Left lung (tissue), 10 donors: ENCODE data around the gene EFCAB8. TPM values are rescaled to one million over a fixed set of nuclear protein-coding genes. Genes with fewer than 3 reads are reported as not detected.

Experiments used
- ATAC-seq: fragments of 200-7000 bp; cut with Tn5 transposase; one replicate; pipeline ENCODE4 v1.9.1; 2020; ENCODE audit warnings: moderate library complexity
- DNase-seq, 4 donors: peaks; one replicate each; pipeline ENCODE4 v3.0.0-alpha.2; 2013 to 2020
- H3K27ac ChIP-seq, 2 donors: fragments of 200-600 bp; sonication (generic) in 1 of 2; one replicate each; pipeline versions ENCODE4 v1.5.0 to v1.8.0; 2020 to 2021
- H3K27me3 ChIP-seq, 2 donors: fragments of 200-600 bp; sonication (generic) in 1 of 2; one replicate each; pipeline versions ENCODE4 v1.5.0 to v1.8.0; 2020 to 2021
- H3K36me3 ChIP-seq, 2 donors: fragments of 200-600 bp; sonication (generic) in 1 of 2; one replicate each; pipeline versions ENCODE4 v1.5.0 to v1.8.0; 2020 to 2021
- H3K4me1 ChIP-seq, 2 donors: fragments of 200-600 bp; one replicate each; pipeline ENCODE4 v1.8.0; 2021
- H3K4me3 ChIP-seq, 2 donors: fragments of 200-600 bp; sonication (generic) in 1 of 2; one replicate each; pipeline versions ENCODE4 v1.5.0 to v1.8.0; 2020 to 2021; ENCODE audit warnings: mild to moderate bottlenecking in 1 of 2
- H3K9me3 ChIP-seq, 2 donors: fragments of 200-600 bp; sonication (generic) in 1 of 2; one replicate each; pipeline versions ENCODE4 v1.5.0 to v1.8.0; 2020 to 2021
- CTCF ChIP-seq, 2 donors: fragments of 200-600 bp; sonication (generic) in 1 of 2; IDR thresholded peaks; one replicate each; pipeline versions ENCODE4 v1.5.0 to v1.8.0; 2021; ENCODE audit warnings: antibody characterized with exemption in 2 of 2
- intact Hi-C, 2 donors: fragments of 100-400 bp; cut with DNase I; formaldehyde crosslinking; loops; one replicate each; pipeline versions ENCODE4 v1.11.2 to v1.14.2; 2022
- polyA plus RNA-seq, 6 donors: library from polyadenylated mRNA; unstranded; fragments of 120-200 nt; gene quantifications; one replicate each; pipeline ENCODE4 v1.2.1, GENCODE V29; 2013; ENCODE audit not compliant: insufficient read length in 6 of 6
- total RNA-seq, 2 donors: library from RNA; stranded (reverse); fragmentation: NEBNext Ultra II Directional; extraction: Animal tissue kit (Norgen Biotek cat#: 25700); gene quantifications; one replicate each; pipeline ENCODE4 v1.2.1, GENCODE V29; 2021
- donor health status: DM: no; HTN: yes; CAD: no.
- donor health status: DM: no; HTN: no; CAD: no.

The EFCAB8 gene
- total and polyA plus RNA-seq, 8 donors, result 0.07 to 1.0 (median 0.15) TPM; not detected in 1

- H3K27ac ChIP-seq, result no peak overlapping the region
- H3K27me3 ChIP-seq, result peaks cover 0 to 9% of the 10 kb centered on the region in 2 donors
- intact Hi-C loops, result no loop called here
- DNase-seq, result no peak
- no peaks in the 10 kb centered on the region for H3K36me3 ChIP-seq
- H3K9me3 ChIP-seq, result peaks cover 0 to 8% of the 10 kb centered on the region in 2 donors
- H3K4me3 ChIP-seq, result no peak overlapping the region
- no peak for TF ChIP-seq CTCF (IDR thresholded peaks at IDR 0.05)
- no peak for ATAC-seq
- H3K4me1 ChIP-seq, result no peaks in the 10 kb centered on the region
Observed at GRCh38 chr20:32991383-32991782, 132.7 kb downstream of the EFCAB8 start.

GRCh38 chr20:32991792-32992641 is 133.3 kb downstream of the EFCAB8 start:
- intact Hi-C loops, result no loop called here
- H3K27me3 ChIP-seq, result peaks cover 0 to 9% of the 10 kb centered on the region in 2 donors

GRCh38 chr20:32993496-32994050 is 134.8 kb downstream of the EFCAB8 start:
- Histone ChIP-seq H3K27me3 (peaks cover 0 to 9% of the 10 kb centered on the region in 2 donors), H3K4me1 (no peaks in the 10 kb centered on the region), H3K27ac (no peak overlapping the region), H3K4me3 (no peak overlapping the region), H3K9me3 (peaks cover 0 to 8% of the 10 kb centered on the region in 2 donors), H3K36me3 (no peaks in the 10 kb centered on the region)
- DNase-seq, result no peak
- ATAC-seq, result no peak
- intact Hi-C loops, result no loop called here
- TF ChIP-seq CTCF (IDR thresholded peaks at IDR 0.05), result no peak

More at GRCh38 chr20:32991792-32992641, 133.3 kb downstream of the EFCAB8 start:
- Histone ChIP-seq H3K9me3 (peaks cover 0 to 8% of the 10 kb centered on the region in 2 donors), H3K36me3 (no peaks in the 10 kb centered on the region), H3K4me3 (no peak overlapping the region), H3K27ac (no peak overlapping the region), H3K4me1 (no peaks in the 10 kb centered on the region)
- TF ChIP-seq CTCF (IDR thresholded peaks at IDR 0.05), result no peak
- no peak for ATAC-seq
- DNase-seq, result no peak

GRCh38 chr20:32995802-32996201 is 137.1 kb downstream of the EFCAB8 start:
- H3K36me3 ChIP-seq, result no peaks in the 10 kb centered on the region
- intact Hi-C loops, result no loop called here
- ATAC-seq, result no peak
- peaks cover 0 to 8% of the 10 kb centered on the region in 2 donors for H3K9me3 ChIP-seq
- TF ChIP-seq CTCF (IDR thresholded peaks at IDR 0.05), result no peak
- DNase-seq, result no peak
- H3K4me1 ChIP-seq, result no peaks in the 10 kb centered on the region
- H3K27ac ChIP-seq, result no peak overlapping the region
- no peak overlapping the region for H3K4me3 ChIP-seq
- H3K27me3 ChIP-seq, result no peaks in the 10 kb centered on the region

- no peaks in the 10 kb centered on the region for H3K27me3 ChIP-seq
- intact Hi-C loops, result no loop called here
- DNase-seq, result no peak
- H3K9me3 ChIP-seq, result peaks cover 0 to 8% of the 10 kb centered on the region in 2 donors
- H3K36me3 ChIP-seq, result no peaks in the 10 kb centered on the region
- no peaks in the 10 kb centered on the region for H3K4me1 ChIP-seq
- ATAC-seq, result no peak
- H3K27ac ChIP-seq, result no peak overlapping the region
- no peak overlapping the region for H3K4me3 ChIP-seq
- no peak for TF ChIP-seq CTCF (IDR thresholded peaks at IDR 0.05)
Observed at GRCh38 chr20:32997431-32997830, 138.7 kb downstream of the EFCAB8 start.
